Measurements from ENCODE around the gene NEGR1. TPM values are rescaled to one million over a fixed set of nuclear protein-coding genes. Genes with fewer than 3 reads are reported as not detected.

The NEGR1 gene
- total RNA-seq, 1 donor from 2014 or later = 0.58 TPM

- Mint-ChIP-seq H3K27me3 (ENCODE audit: low read depth) (no peaks in the 10 kb centered on the region), H3K4me3 (no peak overlapping the region), H3K9me3 (peaks cover 4% of the 10 kb centered on the region), H3K4me1 (no peaks in the 10 kb centered on the region), H3K27ac (ENCODE audit: unreplicated experiment) (no peak overlapping the region), H3K36me3 (ENCODE audit: low read depth) (no peaks in the 10 kb centered on the region)
- TF ChIP-seq CTCF (conservative IDR thresholded peaks at IDR 0.05) = no peak
- no peak for DNase-seq (ENCODE audit: low read depth, low spot score)
Observed at GRCh38 chr1:72023063-72023930, 259.0 kb downstream of the NEGR1 start.

- Mint-ChIP-seq H3K36me3 (ENCODE audit: low read depth) (no peaks in the 10 kb centered on the region), H3K4me3 (no peak overlapping the region), H3K9me3 (no peaks in the 10 kb centered on the region), H3K27ac (ENCODE audit: unreplicated experiment) (no peak overlapping the region), H3K27me3 (ENCODE audit: low read depth) (no peaks in the 10 kb centered on the region), H3K4me1 (no peaks in the 10 kb centered on the region)
- TF ChIP-seq CTCF (conservative IDR thresholded peaks at IDR 0.05) = no peak
- no peak for DNase-seq (ENCODE audit: low read depth, low spot score)
Observed at GRCh38 chr1:72018562-72018961, 263.8 kb downstream of the NEGR1 start.

- H3K27ac Mint-ChIP-seq (ENCODE audit: unreplicated experiment) = no peak overlapping the region
- TF ChIP-seq CTCF (conservative IDR thresholded peaks at IDR 0.05) = no peak
- no peaks in the 10 kb centered on the region for H3K27me3 Mint-ChIP-seq (ENCODE audit: low read depth)
- no peaks in the 10 kb centered on the region for H3K4me1 Mint-ChIP-seq
- H3K36me3 Mint-ChIP-seq (ENCODE audit: low read depth) = no peaks in the 10 kb centered on the region
- no peaks in the 10 kb centered on the region for H3K9me3 Mint-ChIP-seq
- no peak for DNase-seq (ENCODE audit: low read depth, low spot score)
- H3K4me3 Mint-ChIP-seq = no peak overlapping the region
Observed at GRCh38 chr1:72015006-72015405, 267.3 kb downstream of the NEGR1 start.

- Mint-ChIP-seq H3K36me3 (ENCODE audit: low read depth) (no peaks in the 10 kb centered on the region), H3K27me3 (ENCODE audit: low read depth) (no peaks in the 10 kb centered on the region), H3K27ac (ENCODE audit: unreplicated experiment) (no peak overlapping the region), H3K9me3 (no peaks in the 10 kb centered on the region), H3K4me1 (no peaks in the 10 kb centered on the region), H3K4me3 (no peak overlapping the region)
- no peak for TF ChIP-seq CTCF (conservative IDR thresholded peaks at IDR 0.05)
- no peak for DNase-seq (ENCODE audit: low read depth, low spot score)
Observed at GRCh38 chr1:72013161-72013560, 269.2 kb downstream of the NEGR1 start.

GRCh38 chr1:72011721-72012120, 270.6 kb downstream of the NEGR1 start:
- Mint-ChIP-seq H3K9me3 (no peaks in the 10 kb centered on the region), H3K4me3 (no peak overlapping the region), H3K27ac (ENCODE audit: unreplicated experiment) (no peak overlapping the region), H3K27me3 (ENCODE audit: low read depth) (no peaks in the 10 kb centered on the region), H3K36me3 (ENCODE audit: low read depth) (no peaks in the 10 kb centered on the region), H3K4me1 (no peaks in the 10 kb centered on the region)
- DNase-seq (ENCODE audit: low read depth, low spot score) = no peak
- no peak for TF ChIP-seq CTCF (conservative IDR thresholded peaks at IDR 0.05)
